ENCODE data around the gene FPR2.

GRCh38 chr19:51803967-51804366, 43.0 kb downstream of the FPR2 start:
- TF ChIP-seq CTCF (conservative IDR thresholded peaks at IDR 0.05) (no peak), ZFX (IDR thresholded peaks at IDR 0.05) (no peak)

Measured in C4-2B (cell line).